NCI-H774 (cell line): Measurements from ENCODE around the gene CXCL9.
"Not testable (repeated sequence)": the region's sequence is repeated elsewhere in the genome, so short reads cannot be mapped to it uniquely, and the experiment has no call there.

ENCODE experiments used
- DNase-seq: peaks from one replicate; lab custom pipeline; 2025; lab: John Stamatoyannopoulos, UW

The CXCL9 gene

DNA sequence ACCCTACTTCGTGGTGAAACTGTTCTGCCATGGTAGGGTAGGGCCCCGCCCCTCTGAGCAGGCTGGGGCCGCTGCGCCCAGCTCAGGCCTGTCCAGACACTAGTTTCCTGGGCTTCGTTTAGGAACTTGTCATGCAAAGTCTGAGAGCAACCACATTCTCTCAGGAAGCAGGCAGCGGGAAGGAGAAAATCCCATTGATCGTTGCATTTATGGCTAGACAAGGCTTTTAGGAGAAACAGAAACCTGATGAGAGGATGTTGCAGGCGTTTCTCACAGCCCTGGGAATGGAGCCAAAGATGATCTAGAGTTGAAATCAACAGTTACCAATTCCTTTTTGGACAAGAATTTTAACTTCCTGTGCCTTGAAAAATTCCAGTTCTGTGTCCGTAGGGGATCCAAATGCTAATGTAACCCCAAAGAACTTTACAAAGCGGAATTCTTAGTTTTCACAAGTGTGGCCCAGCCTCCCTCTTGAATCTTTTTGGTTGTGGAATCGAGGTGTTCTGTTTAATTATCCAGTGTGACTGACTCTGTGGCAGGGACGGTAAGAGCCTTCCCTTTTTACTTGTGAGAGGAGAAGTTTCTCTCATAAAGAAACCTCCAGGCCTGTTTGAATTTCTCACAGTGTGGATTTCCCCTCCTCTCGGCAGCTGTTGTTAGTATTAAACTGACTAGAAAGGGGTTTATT, 4.5 kb upstream of the CXCL9 start:
- DNase-seq = no peak

DNA sequence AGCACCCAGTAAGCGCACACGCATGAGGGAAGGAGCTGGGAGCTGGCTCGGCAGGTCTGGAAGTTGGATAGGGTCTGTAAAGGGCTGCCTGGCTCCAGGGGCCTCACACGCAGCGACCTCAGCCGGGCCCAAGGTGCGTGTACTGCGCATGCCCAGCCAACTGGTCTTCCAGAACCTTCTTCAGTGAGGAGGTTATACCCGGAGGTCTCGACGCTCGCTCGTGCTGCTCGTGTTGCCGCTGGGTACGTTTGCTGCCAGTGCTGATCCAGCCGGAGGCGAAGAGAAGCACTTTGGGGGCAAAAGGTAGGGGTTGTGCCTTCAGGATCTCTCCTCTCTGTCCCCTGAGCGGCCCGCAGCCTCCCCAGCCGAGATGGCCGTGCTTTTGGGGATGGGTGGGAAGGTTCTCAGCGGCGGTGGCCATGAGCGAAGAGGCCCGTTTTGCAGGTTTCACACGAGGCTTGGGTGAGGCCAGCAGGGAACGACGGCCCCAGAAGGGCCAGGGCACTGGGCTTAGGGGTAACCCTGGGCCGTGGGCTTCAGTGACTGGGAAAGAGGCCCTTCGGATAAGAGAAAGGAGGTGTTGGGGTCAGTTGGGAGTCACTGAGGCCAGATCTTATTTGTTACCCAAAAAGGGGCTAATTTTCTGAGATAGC, 3.8 kb upstream of the CXCL9 start:
- DNase-seq = no peak

DNA sequence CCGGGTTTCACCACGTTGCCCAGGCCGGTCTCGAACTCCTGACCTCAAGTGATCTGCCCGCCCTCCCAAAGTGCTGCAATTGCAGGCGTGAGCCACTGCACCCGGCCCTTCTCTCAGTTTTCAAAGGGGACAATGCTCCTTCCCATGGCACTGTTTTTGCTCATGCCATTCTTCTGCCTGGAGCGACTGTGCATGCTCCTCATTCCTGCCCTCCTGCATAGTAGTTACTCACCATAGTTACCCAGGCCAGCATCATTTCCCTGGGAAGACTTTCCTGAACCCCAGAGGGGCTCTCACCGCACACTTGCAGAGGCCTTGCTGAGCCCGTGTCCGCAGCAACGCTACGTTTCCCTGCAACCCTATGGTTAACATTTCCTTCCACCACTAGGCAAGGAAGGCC, 3.3 kb upstream of the CXCL9 start:
- DNase-seq = no peak

DNA sequence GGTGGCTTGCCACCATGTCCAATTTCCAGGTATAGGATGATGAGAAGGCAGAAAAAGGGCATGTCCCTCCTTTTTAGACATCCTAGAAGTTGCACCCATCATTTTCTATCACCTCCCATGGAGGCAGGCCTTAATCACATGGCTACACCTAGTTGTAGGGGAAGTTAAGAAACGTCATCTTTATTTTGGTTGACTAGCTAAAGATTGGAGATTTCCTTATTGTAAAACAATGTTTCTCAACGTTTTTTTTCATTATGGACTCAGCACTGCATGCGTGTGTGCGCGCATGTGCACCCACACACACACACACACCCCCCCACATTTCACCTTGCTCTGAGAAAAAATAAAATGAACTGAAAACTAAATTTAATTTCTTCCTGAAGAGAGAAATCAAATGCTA, 2.0 kb upstream of the CXCL9 start:
- no peak for DNase-seq

DNA sequence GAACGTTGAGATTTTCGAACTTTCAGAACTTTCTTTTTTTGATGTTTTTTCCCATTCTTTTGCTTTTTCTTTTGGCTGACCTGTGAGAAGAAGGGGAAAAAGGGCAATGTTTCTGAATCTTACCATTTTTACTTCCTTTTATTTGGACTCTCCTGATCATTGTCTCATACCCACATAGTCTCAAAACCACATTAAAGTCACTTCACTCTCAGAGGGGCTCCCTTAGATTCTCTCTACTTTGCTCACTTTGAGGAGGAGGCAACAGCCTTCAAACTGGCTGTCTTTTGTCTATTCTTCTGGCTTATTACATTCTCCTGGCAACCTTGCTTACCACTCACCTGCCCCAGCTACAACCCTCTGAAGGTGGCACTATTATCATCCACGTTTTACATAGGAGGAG, 3.7 kb downstream of the CXCL9 start:
- no peak for DNase-seq

DNA sequence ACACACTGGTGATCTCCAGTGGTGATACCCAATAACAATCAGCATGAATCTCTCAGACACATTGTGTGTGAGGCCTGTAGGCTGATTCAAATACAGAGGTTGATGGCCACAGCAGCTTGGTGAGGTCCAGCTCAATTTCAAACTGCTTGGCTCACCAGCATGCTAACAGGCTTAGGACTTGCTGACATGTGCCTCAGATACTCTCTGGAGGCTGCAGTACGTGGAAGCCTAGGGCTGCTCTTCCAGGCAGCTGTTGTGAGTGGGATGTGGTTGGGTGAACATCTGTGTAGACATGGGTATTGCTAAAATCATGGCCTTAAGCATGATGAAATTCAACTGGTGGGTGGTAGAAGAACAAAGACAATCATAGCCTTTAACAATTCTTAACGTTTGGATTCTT, 4.3 kb downstream of the CXCL9 start:
- no peak for DNase-seq

DNA sequence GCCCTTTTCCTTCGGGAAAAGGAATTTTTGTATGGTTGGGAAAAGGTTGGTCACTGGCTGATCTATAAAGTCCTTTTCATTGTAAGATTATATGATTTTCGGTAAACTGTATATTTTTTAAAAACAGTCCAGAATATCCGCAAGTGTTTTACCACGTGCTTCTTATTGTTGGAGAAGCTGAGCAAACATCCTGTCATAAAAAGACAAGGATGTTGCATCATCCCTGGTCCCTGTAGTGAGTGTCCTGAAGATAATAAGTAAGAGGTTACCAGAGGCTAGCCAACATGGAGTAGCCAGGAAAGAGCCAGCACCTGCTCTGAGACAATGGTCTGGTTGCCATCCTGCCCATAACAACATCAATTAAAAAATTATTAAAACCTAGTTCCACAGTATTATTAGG, 5.1 kb downstream of the CXCL9 start:
- no peak for DNase-seq

DNA sequence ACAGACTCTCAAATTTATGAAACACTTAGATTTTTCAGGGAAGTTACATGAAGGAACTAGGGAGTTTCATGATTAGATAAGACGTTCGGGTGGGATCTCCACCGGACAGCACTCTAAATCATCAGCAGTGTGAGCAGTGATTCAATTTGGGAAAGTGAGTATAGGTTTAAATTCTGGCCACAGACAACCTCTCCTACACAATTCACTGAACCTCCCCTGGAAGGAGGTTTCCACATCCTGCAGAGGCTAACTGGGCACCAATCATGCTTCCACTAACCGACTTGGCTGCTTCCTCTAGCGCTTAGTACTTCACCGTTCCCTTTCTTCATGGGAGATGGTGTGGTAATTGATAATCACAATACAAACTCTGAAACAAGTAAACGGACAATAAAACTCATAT, 5.6 kb downstream of the CXCL9 start:
- DNase-seq = no peak

DNA sequence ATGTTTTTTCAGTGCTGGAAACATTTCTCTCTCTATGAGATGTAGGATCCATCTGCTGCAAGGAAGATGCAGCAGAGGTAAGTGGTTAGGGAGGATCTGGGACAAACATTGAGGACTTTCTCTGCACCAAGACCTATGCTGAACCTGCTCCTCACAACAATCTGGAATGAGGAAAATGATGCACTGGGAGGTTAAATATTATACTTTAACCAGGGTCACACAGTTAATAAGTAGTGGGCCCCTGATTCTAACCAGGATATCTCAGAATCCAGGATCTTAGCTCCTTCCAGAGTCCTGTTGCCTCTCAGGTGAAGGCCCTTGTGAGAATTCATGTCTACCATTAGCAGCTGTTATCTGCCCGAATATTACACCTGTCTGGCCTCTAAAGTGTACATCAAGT, 7.0 kb downstream of the CXCL9 start:
- no peak for DNase-seq

DNA sequence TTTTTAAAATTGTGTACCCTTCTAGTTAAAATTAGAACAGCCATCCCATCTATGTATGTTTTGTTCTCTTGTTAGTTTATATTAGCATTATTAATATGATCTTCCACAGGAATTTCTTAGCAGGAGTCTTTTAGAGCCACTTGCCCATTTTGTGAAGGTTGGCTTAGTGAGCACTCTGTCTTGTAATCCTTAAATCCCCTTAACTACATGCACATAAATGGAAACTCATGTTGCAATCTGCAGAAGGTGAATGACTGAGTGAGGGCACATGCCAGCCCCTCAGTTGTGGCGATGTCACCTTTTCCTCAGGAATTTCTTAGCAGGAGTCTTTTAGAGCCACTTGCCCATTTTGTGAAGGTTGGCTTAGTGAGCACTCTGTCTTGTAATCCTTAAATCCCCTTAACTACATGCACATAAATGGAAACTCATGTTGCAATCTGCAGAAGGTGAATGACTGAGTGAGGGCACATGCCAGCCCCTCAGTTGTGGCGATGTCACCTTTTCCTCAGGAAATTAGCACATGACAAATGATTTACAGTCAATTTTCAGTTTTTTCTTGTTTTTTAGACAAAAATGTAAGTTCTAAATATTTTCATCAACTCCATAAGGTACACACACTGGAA, 8.7 kb downstream of the CXCL9 start:
- not testable (repeated sequence) for DNase-seq

DNA sequence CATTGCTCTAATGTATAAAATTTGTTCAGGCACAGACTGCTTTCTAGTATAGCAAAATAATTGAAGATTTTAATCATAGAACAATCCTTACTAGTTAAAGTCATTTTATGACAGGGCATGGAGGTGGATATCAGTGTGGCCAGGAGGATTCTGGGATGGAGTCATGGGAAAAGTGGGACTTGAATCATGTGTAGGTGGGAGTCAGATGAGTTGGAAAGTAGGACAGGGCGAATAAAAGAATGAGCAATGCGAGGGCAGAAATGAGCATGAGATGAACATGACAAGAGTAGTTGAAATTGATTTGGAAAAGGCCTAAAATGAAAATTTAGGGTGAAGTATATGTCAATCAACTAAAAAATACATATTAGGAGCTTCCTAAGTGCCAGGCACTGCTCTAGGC, 9.4 kb downstream of the CXCL9 start:
- DNase-seq = no peak

DNA sequence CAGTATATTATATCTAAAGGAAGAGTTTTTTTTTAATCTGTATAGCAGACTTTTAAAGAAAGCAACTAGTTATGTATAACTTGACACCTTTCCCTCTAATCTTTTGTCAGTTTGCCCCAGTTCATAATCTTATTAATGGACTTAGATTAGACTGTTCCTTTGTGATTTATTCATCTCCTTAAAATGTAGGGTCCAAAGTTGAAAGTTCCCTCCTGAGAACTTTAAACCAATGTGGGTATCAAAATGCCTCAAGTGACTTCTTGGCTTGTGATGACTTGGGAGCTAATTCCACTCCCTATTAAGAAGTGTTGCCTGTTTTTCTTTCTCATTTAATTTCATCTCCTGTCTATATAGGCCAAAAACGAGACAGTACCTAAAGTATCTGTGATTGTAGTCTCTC, 10.2 kb downstream of the CXCL9 start:
- no peak for DNase-seq

DNA sequence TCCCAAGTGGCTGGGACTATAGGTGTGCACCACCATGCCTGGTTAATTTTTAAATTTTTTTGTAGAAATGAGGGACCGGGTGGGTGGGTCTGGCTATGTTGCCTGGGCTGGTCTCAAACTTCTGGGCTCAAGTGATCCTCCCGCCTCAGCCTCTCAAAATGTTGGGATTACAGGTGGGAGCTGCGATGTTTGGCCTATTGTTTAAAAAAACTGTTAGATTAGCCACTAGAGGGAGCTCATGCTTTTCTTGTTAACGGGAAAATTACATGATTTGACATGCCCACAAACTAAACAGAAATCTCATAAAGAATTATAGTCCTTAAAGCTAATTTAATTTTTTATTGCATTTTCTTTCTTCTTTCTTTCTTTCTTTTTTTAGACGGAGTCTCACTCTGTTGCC, 11.6 kb downstream of the CXCL9 start:
- DNase-seq = peak; percentile 20

DNA sequence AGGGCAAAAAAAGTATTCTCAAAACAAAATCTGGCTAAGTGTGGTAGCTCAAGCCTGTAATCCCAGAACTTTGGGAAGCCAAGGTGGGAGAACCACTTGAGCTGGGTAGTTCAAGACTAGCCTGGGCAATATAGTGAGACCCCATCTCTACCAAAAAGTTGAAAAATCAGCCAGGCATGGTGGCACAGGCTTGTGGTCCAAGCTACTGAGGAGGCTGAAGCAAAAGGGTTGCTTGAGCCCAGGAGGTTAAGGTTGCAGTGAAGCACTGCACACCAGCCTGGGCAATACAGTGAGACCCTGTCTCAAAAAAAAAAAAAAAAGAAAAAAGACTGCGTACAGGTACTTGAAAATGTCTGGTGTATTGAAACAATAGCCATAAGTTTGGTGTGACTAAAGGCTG, 14.8 kb downstream of the CXCL9 start:
- no peak for DNase-seq

DNA sequence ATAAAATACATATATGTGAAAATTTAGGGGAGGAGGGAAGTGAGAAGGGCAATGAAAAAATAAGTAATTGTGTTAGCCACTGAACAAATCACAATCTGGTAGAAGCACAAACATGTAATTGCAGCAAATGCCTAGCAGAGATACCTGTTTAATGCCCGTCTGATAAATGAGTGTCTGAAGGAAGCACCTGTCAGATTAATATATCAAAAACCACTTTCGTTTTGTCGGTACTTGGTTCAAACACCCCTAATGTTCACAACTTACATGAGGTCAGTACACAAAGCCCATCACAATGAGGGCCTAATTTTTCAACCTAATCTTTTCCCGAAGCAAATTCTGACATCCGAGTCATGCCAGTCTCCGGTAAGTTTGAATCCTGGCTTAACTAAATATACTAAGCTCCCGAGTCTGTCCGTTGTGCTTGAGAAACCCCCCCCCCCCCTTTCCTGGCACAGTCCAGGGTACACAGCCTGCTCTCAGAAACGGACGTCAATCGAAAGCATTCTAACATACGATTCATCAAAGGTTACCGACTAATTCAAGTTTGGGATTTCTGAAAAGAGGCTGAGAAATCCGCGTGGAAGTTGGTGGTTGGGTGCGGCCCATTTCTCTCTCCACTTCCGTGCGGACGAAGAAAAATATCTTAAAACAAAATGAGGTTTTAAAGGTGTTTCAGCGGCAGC, 17.3 kb downstream of the CXCL9 start:
- no peak for DNase-seq

DNA sequence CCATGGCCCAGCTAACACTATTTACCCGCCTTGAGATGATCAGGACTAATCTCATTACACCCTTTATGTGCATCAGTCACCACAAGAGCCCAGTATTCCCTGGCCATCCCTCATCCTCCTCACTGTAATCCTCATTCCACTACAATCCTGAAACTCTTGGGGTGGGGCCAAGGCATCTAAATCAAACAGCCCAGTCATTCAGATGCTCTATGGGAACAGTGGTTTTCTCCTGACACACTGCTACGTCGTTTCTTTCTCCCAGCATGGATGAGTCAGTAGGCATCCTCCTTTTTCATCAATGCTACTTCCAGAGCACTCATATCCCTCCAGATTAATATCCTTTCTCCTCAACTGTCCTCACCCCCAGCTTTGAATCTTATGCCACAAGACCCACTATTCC, 22.2 kb downstream of the CXCL9 start:
- DNase-seq = no peak

DNA sequence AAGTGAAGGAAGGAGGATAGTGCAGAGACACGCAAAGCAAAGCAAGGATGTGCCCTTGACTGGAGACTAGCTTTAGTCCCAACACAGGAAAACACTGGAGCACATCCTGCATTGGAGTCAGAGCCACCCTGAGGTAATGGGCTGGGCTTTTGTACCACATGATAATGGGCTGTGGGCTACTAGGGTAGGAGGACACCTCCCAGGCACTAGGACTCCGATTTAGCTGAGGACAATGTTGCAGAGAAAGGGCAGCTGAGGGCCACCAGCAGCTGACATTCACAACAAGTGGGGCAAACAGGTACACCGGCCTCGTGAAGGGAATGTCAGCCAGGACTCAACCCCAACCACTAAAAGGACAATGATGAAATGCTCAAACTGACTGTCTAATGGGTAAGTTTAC, 26.7 kb downstream of the CXCL9 start:
- no peak for DNase-seq

DNA sequence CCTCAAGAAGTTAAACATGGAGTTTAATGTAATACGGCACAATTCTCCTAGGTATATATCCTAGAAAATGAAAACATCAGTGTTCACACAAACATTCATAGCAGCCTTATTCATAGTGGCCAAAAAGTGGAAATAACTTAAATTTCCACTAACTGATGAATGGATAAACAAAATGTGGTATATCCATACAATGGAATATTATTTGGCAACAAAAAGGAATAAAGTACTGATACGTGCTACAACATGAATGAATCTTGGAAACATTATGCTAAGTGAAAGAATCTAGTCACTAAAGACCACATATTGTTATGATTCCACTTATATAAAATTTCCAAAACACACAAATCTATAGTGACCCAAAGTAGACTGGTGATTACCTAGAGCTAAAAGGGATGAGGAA, 31.1 kb downstream of the CXCL9 start:
- no peak for DNase-seq

DNA sequence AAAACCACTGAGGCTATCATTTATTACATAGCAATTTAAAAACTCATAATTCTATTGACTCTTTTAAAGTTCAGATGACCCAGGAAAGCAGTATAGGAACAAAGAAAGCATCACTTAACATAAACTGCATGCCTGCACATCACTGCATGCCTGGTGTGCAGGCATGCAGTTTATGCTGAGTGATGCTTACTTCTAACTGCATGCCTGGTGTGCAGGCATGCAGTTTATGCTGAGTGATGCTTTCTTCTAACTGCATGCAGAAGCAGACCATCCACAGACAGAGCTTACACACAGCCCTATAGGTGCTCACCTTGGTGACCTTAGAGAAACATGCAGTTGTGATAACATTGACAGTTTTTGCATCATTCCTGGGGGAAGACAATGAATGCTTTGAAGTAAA, 33.5 kb downstream of the CXCL9 start:
- no peak for DNase-seq

DNA sequence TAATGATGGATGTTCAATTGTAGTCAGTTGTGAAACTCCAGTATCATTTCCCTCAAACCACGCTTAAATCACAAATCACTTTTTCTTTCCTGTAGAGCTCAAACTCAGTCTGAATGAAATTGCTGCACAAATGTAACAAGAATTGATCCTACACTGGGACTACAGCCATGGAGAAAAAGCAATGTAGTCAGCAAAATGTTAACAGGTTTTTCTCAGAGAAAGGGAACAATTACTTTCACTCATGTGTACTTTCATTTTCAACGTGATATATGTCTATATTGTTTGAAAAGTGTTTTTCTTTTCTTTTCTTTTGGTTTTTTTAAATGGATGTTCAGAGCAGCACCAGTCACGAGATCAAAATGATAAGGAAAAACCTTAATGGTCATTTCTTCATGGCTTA, 39.2 kb downstream of the CXCL9 start:
- no peak for DNase-seq

DNA sequence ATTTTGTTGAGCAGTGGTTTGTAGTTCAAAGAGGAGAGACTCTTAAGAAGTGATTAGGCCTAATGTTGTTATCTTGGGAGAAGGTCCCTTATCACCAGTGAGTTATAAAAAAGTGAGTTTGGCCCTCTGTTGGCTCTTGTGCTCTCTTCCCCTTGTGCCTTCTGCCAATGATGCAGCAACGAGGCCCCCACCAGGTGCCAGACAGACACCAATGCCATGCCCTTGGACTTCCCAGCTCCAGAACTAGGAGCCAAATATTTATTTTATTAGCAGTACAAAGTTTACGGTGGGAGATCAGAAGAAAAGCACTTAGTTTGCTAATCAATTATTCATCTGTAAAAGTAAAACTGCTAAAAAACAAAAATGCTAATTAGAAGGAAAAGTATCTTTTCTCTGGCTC, 43.8 kb downstream of the CXCL9 start:
- DNase-seq = no peak

DNA sequence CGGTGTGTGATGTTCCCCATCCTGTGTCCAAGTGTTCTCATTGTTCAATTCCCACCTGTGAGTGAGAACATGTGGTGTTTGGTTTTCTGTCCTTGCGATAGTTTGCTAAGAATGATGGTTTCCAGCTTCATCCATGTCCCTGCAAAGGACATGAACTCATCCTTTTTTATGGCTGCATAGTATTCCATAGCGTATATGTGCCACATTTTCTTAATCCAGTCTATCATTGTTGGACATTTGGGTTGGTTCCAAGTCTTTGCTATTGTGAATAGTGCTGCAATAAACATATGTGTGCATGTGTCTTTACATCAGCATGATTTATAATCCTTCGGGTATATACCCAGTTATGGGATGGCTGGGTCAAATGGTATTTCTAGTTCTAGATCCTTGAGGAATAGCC, 45.2 kb downstream of the CXCL9 start:
- not testable (repeated sequence) for DNase-seq

DNA sequence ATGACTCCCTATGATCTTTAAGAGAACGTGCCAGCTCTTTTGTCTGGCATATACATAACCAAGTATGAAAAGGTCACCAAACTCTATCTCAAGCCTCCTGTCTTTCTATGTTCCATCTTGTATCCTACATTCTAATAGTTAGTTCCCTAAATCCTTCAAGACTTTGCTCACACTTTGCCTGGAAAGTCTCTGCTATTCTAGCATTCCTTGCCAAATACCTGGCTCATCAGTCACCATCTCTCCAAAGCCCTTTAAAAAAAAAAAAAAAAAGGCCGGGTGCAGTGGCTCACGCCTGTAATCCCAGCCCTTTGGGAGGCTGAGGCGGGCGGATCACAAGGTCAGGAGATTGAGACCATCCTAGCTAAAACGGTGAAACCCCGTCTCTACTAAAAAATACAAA, 48.8 kb downstream of the CXCL9 start:
- DNase-seq = not testable (repeated sequence)
